NCI-H1436 treated with DMSO at 0.1 percent for 48 hours (cell line): ENCODE results near the gene TXN.
"Not testable (repeated sequence)": the region's sequence is repeated elsewhere in the genome, so short reads cannot be mapped to it uniquely, and the experiment has no call there.

ENCODE experiments used
- DNase-seq: peaks from one replicate; lab custom pipeline; 2025; lab: John Stamatoyannopoulos, UW

The TXN gene

GRCh38 chr9:110257097-110257841 is 962 bp upstream of the TXN start:
- DNase-seq, result no peak

DNA sequence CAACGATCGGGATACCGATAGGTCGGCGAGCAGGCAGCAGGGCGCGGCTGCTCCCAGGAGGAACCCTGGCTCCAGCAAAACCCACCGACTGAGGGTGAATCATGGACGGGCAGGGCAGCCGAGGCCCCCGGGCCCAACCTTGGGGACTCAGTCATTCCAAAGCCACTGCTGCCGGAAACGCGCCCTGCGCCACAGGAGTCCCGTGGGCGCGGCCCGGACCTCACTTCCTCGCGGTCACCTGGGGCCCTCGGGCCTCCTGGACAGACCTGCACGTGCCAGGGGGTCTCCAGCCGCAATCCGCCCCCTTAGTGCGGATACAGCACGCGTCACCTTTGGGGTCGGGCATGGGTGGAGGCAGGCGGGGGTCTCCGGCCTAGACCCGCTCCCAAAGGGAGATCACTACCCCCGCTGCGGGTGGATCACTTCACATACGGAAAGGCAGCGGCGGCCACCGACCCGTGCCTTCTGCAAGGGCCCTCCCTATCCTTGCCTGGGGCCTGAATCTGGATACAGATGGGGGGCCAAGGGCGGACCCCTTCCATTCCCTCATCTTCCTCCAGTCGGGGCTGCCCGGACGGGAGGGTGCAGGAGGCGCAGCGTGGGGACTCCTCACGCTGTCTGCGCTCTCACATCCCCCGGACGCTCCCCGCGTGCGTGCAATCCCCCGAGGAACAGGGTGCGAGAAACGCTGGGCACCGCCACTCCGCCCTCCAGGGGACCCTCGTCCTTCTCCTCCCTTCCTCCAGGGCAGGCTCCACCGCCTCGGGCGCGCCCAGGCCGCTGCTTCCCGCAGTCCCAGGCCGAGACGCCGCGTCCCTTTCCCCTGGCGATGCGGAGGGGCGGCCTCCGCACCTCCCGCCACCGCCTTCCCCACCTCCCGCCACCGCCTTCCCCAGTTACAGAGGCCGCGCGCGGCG is 586 bp downstream of the TXN start:
- DNase-seq, result no peak

DNA sequence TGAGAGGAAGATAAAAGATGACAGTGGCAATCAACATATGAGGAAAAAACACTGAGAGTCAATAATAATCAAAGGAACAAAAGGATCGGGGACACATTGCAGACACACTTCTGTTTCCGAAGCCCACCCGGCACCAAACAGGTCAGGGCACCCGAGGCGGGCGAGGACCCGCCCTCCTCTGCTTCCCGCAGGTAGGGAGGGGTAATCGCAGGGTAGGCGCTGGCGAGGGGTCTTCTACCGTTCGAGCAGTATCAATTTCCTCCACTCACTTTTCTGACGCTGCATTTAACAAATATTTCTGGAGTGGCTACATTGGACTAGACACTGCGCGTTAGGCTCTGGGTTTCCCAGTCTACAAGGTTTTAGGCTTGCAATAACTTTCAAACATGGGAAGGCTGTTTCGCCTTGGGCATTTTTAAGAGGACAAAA is 1.3 kb downstream of the TXN start:
- DNase-seq, result no peak

DNA sequence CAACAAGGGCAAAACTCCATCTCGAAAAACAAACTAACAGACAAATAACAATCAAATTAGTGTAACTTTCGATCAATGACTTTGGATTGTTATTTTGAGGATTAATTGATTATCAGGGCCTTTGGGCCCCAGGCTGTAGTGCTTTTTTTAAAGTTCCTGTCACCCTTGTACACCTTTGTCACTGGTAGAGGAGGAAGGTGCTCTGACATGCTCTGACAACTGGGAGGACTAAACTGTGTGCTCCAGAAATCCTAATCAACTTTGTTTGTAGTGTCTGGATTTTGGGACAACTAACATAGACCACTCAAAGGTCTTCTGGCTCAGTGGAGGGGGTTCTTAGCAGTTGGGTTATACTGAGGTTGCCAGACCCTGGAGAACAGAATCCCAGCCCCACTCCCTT is 1.8 kb downstream of the TXN start:
- no peak for DNase-seq

- DNase-seq, result no peak
Observed at GRCh38 chr9:110252509-110253139, 3.7 kb downstream of the TXN start.

DNA sequence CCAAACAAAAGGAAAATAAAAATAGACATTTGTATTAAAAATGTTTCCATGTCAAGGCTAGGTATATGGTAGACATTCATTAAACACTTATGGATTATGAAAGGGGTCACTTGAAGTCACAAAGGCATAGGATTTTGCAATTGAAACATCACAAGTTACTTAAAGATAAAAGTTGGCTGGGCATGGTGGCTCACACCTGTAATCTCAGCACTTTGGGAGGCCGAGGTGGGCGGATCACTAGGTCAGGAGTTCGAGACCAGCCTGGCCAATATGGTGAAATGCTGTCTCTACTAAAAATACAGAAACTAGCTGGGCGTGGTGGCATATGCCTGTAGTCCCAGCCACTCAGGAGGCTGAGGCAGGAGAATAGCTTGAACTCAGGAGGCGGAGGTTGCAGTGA is 4.5 kb downstream of the TXN start:
- DNase-seq, result not testable (repeated sequence)

DNA sequence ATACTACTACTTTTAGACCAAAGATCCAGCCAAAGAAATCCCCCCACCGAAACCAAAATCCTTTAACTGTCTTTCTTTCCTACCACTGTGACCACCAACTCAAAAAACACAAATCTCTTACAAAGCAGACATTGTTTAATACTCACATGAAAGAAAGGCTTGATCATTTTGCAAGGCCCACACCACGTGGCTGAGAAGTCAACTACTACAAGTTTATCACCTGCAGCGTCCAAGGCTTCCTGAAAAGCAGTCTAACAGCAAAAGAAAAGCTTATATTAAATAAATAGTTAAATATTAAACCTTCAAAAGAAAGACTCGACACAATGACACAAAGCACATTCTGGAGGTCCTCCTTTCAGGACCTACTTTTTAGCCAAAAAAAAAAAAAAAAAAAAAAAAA is 5.1 kb downstream of the TXN start:
- DNase-seq, result no peak

GRCh38 chr9:110249603-110250002 is 6.7 kb downstream of the TXN start:
- no peak for DNase-seq

DNA sequence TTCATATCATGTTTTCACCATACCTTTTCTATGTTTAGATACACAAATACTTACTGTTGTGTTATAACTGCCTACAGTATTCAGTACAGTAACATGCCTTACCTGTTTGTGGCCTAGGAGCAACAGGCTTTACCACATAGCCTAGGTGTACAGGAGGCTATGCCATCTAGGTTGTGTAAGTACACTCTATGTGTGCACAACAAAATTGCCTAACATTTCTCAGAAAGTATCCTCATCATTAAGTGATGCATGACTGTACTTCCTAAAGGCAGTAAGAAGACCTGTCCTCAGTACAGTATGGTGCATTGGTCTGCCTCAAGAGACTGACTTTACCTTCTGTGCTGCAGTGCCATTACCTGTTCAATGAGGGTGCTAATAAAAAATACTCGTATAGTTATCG is 7.9 kb downstream of the TXN start:
- no peak for DNase-seq

DNA sequence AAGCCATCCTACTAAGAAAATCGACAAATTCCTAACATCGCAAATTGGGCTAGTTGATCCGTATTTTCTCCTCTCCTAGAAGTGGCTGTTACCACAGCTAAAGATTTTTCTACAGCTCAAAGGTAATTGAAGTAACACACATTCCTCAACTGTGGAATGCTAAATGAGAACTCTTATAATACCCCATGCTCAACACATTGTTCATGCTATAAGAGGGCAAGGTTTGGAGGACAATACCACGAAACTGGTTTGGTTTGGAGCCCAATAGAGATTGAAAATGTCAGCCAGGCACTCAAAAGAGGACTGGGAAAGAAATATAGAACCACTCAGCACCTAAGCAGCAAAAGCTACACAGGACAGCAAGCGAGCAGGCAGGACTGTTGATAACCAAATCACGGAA is 10.1 kb downstream of the TXN start:
- DNase-seq, result no peak

GRCh38 chr9:110244616-110245015 is 11.7 kb downstream of the TXN start:
- no peak for DNase-seq

- DNase-seq, result no peak
Observed at GRCh38 chr9:110241858-110242321, 14.4 kb downstream of the TXN start.

GRCh38 chr9:110241260-110241857 is 14.9 kb downstream of the TXN start:
- no peak for DNase-seq

DNA sequence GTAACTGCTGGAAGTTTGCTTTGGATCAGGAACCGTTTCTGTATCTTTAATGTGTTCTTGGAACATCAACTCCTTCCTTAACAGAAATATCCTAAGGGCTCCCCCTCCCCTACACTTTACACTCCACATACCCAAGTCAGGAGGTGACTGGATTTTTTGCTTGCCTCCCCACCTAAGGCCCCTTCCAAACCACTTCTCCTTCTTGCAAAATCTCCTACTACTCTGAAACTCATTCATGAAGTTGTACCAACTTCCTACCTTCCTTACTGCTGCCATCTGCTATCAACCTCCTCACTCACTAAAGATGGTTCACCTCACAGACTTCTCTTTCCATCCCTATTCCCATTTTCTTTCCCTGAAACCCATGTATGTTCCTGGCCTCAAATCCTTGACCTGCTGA is 16.1 kb downstream of the TXN start:
- no peak for DNase-seq

DNA sequence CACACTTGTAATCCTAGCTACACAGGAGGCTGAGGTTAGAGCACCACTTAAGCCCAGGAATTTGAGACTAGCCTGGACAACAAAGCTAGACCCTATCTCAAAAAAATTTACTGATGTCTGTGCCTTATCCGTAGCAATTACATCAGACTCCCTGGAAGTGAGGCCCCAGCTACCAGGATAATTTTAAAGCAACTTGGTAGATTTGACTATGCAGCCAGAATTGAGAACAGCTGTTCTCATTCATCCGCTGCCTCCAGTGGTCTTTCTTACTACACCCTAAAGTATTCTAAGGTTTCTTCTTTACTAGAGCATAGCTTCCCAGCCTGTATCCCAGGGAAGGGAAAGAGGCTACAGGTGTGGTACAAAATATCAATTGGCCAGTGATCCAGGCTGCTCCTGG is 28.0 kb downstream of the TXN start:
- no peak for DNase-seq

GRCh38 chr9:110224583-110224982 is 31.7 kb downstream of the TXN start:
- DNase-seq, result no peak

- DNase-seq, result no peak
Observed at GRCh38 chr9:110220809-110221208, 35.5 kb downstream of the TXN start.

DNA sequence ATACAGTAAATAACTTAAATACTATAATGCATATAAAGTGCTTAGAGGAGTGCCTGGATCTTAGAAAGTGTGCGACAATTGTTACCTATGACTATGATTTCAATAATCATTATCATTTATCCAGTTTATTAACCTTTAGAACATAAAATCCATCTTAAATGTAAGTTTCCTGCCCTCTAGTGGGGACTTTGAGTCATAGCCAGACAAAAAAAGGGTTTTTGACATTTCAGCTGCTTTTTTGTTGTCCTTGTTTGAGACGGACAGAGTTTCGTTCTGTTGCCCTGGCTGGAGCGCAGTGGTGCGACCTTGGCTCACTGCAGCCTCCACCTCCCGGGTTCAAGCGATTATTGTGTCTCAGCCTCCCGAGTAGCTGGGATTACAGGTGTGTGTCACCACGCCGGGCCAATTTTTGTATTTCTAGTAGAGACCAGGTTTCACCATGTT is 38.6 kb downstream of the TXN start:
- no peak for DNase-seq

DNA sequence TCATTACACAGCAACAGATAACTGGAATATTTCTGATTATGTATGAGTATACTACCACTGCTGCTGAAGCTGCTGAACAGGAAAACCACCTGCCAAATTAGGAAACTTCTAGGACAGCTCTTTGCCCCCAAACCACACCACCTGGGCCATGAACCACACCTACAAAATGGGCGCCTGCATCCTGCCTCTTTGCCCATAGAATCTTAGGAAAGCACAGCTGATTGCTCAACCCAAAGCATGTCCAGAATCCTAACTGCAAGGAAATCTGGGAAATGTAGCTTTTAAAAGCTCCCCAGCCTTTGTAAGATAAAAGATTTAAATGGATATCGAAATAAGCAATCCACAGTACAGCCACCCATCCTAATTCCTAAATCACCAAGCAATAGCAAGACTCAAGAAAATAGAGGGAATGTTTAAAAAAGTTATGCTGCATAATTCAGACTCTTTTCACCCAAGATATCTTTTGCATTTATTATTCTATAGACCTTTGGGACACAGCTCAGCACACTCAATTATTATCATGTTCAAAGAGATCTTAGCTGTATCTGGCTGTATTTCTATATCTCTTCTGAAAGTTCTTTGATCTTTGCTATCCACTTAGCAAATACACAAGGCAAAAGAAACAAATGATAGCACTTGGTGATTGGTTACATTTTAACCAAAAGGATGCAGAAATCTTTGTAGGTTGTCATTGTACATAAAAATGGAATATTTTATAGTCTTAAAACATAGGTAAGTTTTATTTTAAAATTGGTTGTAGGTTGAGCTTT is 41.5 kb downstream of the TXN start:
- DNase-seq, result no peak

- no peak for DNase-seq
Observed at GRCh38 chr9:110214090-110214489, 42.2 kb downstream of the TXN start.

DNA sequence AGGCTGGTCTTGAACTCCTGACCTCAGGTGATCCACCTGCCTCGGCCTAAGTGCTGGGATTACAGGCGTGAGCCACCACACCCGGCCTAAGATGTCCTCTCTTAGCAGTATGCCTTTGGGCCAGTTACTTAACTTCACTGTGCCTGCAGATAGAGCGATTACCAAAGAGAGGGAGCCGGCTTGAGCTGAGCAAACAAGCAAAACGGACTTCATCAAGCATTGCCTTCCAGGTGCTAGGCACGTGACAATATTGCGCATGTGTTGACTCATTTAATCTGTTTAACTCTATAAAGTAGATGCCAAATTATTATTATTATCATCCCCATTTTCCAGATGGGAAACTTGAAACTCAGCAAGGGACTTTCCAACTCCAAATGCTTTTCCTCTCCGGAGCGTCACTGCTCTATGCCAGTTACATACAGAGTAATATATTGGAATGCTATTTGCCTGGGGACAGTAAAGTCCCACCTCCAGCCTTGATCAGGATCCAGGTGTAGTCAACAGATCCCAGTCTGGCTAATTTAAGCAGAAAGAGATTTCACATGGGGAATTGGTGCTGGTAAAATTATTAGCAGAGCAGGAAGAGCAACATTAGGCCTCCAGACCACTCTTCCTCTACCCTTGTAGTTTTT is 42.8 kb downstream of the TXN start:
- DNase-seq, result no peak
